ENCODE results near the gene F2R.

Gene F2R

GRCh38 chr5:76744632-76745031, 28.7 kb downstream of the F2R start:
- Mint-ChIP-seq H3K9me3 (no peaks in the 10 kb centered on the region), H3K4me3 (no peak overlapping the region), H3K4me1 (peaks cover 4% of the 10 kb centered on the region), H3K27me3 (ENCODE audit: low read depth, poor library complexity) (no peaks in the 10 kb centered on the region), H3K36me3 (ENCODE audit: low read depth) (no peaks in the 10 kb centered on the region), H3K27ac (no peak overlapping the region)
- no peak for DNase-seq
- TF ChIP-seq, protein P1, sequence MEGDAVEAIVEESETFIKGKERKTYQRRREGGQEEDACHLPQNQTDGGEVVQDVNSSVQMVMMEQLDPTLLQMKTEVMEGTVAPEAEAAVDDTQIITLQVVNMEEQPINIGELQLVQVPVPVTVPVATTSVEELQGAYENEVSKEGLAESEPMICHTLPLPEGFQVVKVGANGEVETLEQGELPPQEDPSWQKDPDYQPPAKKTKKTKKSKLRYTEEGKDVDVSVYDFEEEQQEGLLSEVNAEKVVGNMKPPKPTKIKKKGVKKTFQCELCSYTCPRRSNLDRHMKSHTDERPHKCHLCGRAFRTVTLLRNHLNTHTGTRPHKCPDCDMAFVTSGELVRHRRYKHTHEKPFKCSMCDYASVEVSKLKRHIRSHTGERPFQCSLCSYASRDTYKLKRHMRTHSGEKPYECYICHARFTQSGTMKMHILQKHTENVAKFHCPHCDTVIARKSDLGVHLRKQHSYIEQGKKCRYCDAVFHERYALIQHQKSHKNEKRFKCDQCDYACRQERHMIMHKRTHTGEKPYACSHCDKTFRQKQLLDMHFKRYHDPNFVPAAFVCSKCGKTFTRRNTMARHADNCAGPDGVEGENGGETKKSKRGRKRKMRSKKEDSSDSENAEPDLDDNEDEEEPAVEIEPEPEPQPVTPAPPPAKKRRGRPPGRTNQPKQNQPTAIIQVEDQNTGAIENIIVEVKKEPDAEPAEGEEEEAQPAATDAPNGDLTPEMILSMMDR (IDR thresholded peaks at IDR 0.05): no peak

GRCh38 chr5:76745670-76746069, 29.7 kb downstream of the F2R start:
- H3K9me3 Mint-ChIP-seq: no peaks in the 10 kb centered on the region
- no peak overlapping the region for H3K27ac Mint-ChIP-seq
- TF ChIP-seq, protein P1 (IDR thresholded peaks at IDR 0.05): no peak
- H3K4me1 Mint-ChIP-seq: peaks cover 4% of the 10 kb centered on the region
- H3K36me3 Mint-ChIP-seq (ENCODE audit: low read depth): no peaks in the 10 kb centered on the region
- no peak overlapping the region for H3K4me3 Mint-ChIP-seq
- H3K27me3 Mint-ChIP-seq (ENCODE audit: low read depth, poor library complexity): peaks cover under 1% of the 10 kb centered on the region
- DNase-seq: no peak

DNA sequence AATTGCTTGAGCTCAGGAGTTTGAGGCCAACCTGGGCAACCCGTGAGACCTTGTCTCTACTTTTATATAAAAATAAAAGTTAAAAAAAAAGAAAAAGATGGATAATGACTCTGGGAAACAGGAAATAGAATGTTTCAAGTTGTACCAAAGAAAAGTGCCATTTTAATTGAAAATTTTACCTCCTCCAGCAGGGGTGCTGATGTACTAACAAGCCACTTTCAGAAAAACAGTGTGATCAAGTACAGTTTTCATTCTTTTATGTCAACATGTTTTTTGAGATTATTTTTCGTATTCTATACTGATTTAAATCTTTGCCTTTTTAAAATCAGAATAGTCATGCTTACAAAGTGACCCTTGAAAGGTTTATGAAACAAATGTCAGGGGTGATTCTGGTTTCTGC, 30.8 kb downstream of the F2R start:
- peaks cover 4% of the 10 kb centered on the region for H3K4me1 Mint-ChIP-seq
- H3K27ac Mint-ChIP-seq: no peak overlapping the region
- H3K27me3 Mint-ChIP-seq (ENCODE audit: low read depth, poor library complexity): peaks cover 4% of the 10 kb centered on the region

GRCh38 chr5:76747706-76748105, 31.8 kb downstream of the F2R start:
- H3K4me1 Mint-ChIP-seq: peaks cover 4% of the 10 kb centered on the region
- no peaks in the 10 kb centered on the region for H3K36me3 Mint-ChIP-seq (ENCODE audit: low read depth)
- no peak overlapping the region for H3K27ac Mint-ChIP-seq
- H3K4me3 Mint-ChIP-seq: no peak overlapping the region
- DNase-seq: no peak
- no peaks in the 10 kb centered on the region for H3K9me3 Mint-ChIP-seq
- TF ChIP-seq, protein P1 (IDR thresholded peaks at IDR 0.05): no peak
- H3K27me3 Mint-ChIP-seq (ENCODE audit: low read depth, poor library complexity): peaks cover 4% of the 10 kb centered on the region

More for the DNA sequence above, 30.8 kb downstream of the F2R start:
- Mint-ChIP-seq H3K4me3 (no peak overlapping the region), H3K36me3 (ENCODE audit: low read depth) (no peaks in the 10 kb centered on the region), H3K9me3 (no peaks in the 10 kb centered on the region)
- TF ChIP-seq, protein P1 (IDR thresholded peaks at IDR 0.05): no peak
- DNase-seq: no peak

DNA sequence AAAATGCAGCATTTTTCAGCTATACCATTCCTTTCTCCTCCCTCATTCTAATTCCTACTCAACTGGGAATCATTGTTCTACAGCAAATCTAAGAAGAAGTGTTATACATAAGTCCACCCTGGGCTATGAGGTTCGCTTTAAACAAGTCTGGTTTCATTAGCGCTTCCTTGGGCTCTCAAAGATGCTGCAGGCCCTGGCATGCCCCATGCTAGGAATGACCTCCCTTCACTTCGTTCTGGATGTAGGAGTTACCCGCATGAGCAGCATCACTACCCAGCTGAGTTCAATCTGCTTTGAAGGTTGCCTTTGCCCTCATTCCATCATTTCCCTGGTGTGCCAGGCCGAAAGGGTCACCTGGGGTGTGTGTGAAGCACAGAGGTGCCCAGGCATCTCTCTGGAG, 35.4 kb downstream of the F2R start:
- no peaks in the 10 kb centered on the region for H3K36me3 Mint-ChIP-seq (ENCODE audit: low read depth)
- H3K4me1 Mint-ChIP-seq: peaks cover 9% of the 10 kb centered on the region
- peaks cover 4% of the 10 kb centered on the region for H3K27me3 Mint-ChIP-seq (ENCODE audit: low read depth, poor library complexity)
- TF ChIP-seq, protein P1 (IDR thresholded peaks at IDR 0.05): no peak
- no peak for DNase-seq
- no peak overlapping the region for H3K27ac Mint-ChIP-seq
- no peaks in the 10 kb centered on the region for H3K9me3 Mint-ChIP-seq
- H3K4me3 Mint-ChIP-seq: no peak overlapping the region

DNA sequence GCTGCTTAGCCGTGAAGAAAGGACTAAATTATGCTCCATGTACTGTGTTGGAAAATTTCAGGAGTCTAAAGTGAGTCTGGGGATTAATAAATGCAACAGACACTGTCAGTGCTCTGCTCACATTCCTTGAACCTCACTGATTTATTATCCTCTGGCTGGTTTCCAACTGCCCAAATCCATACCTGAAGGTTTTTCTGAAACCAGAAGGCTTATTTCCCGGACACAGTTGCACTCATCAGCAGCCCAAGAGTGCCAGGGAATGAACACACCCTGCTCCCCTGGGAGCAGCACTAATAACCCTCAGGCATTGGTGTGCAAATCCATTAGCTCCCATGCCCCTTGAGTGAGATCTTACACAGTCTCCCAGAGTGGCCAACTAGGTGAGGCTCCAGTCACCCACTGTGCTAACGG, 38.7 kb downstream of the F2R start:
- Mint-ChIP-seq H3K9me3 (no peaks in the 10 kb centered on the region), H3K27ac (no peak overlapping the region), H3K4me3 (no peak overlapping the region), H3K36me3 (ENCODE audit: low read depth) (no peaks in the 10 kb centered on the region), H3K27me3 (ENCODE audit: low read depth, poor library complexity) (peaks cover 4% of the 10 kb centered on the region), H3K4me1 (peaks cover 8% of the 10 kb centered on the region)
- no peak for DNase-seq
- TF ChIP-seq, protein P1 (IDR thresholded peaks at IDR 0.05): no peak

Measured in nephron progenitor cell (in vitro differentiated cells).